Skeletal muscle cell (primary cell): ENCODE data around the gene PSMD8.
"Not testable (repeated sequence)": the region's sequence is repeated elsewhere in the genome, so short reads cannot be mapped to it uniquely, and the experiment has no call there.

Source experiments
- DNase-seq: peaks from one replicate; pipeline ENCODE4 v3.0.0-alpha.2; 2010; ENCODE audit warnings: low read depth
- H3K4me3 ChIP-seq: 2 replicates; pipeline ENCODE4 v1.5.1; 2011; ENCODE audit warnings: low read depth, mild to moderate bottlenecking, control low read depth, low read length, moderate library complexity

Gene PSMD8

GRCh38 chr19:38401148-38401547 is 26.8 kb downstream of the PSMD8 start:
- no peak overlapping the region for H3K4me3 ChIP-seq
- no peak for DNase-seq

- DNase-seq, result no peak
- H3K4me3 ChIP-seq, result peak overlapping the region; percentile 76
Measured at GRCh38 chr19:38402623-38402966, 28.2 kb downstream of the PSMD8 start.

- peak; percentile 80 for DNase-seq
- H3K4me3 ChIP-seq, result peak within 1 kb of the TSS; percentile 76
Measured at GRCh38 chr19:38402967-38403674, 28.8 kb downstream of the PSMD8 start, which contains the start of gene FAM98C. FAM98C (plus strand) TSS chr19:38403093; CDS start chr19:38403154, 61 bp downstream.

- no peak overlapping the region for H3K4me3 ChIP-seq
- no peak for DNase-seq
Measured at GRCh38 chr19:38404858-38405257, 30.5 kb downstream of the PSMD8 start.

- DNase-seq, result no peak
- no peak overlapping the region for H3K4me3 ChIP-seq
Measured at GRCh38 chr19:38405276-38405675, 30.9 kb downstream of the PSMD8 start.

- peak; percentile 31 for DNase-seq
- no peak overlapping the region for H3K4me3 ChIP-seq
Measured at GRCh38 chr19:38409631-38410133, 35.3 kb downstream of the PSMD8 start.

- H3K4me3 ChIP-seq, DNase-seq: not testable (repeated sequence)
Measured at GRCh38 chr19:38410407-38410806, 36.0 kb downstream of the PSMD8 start.

GRCh38 chr19:38411041-38411712 is 36.8 kb downstream of the PSMD8 start:
- H3K4me3 ChIP-seq, result no peak overlapping the region
- DNase-seq, result no peak

GRCh38 chr19:38411898-38412297 is 37.5 kb downstream of the PSMD8 start:
- DNase-seq, H3K4me3 ChIP-seq: not testable (repeated sequence)

- H3K4me3 ChIP-seq, result no peak overlapping the region
- DNase-seq, result no peak
Measured at GRCh38 chr19:38412491-38412890, 38.1 kb downstream of the PSMD8 start.

- no peak overlapping the region for H3K4me3 ChIP-seq
- no peak for DNase-seq
Measured at GRCh38 chr19:38412961-38413360, 38.6 kb downstream of the PSMD8 start.

GRCh38 chr19:38413416-38413815 is 39.0 kb downstream of the PSMD8 start:
- DNase-seq, result no peak
- H3K4me3 ChIP-seq, result no peak overlapping the region

- DNase-seq, result no peak
- no peak overlapping the region for H3K4me3 ChIP-seq
Measured at GRCh38 chr19:38417146-38417543, 42.8 kb downstream of the PSMD8 start.

- no peak for DNase-seq
- peak overlapping the region; percentile 15 for H3K4me3 ChIP-seq
Measured at GRCh38 chr19:38417544-38418506, 43.5 kb downstream of the PSMD8 start.

- no peak overlapping the region for H3K4me3 ChIP-seq
- DNase-seq, result no peak
Measured at GRCh38 chr19:38420935-38421334, 46.6 kb downstream of the PSMD8 start.

GRCh38 chr19:38421856-38422255 is 47.5 kb downstream of the PSMD8 start:
- DNase-seq, result no peak
- no peak overlapping the region for H3K4me3 ChIP-seq

GRCh38 chr19:38422438-38422837 is 48.1 kb downstream of the PSMD8 start:
- H3K4me3 ChIP-seq, result no peak overlapping the region

GRCh38 chr19:38424272-38424671 is 49.9 kb downstream of the PSMD8 start:
- no peak overlapping the region for H3K4me3 ChIP-seq
- no peak for DNase-seq

More at GRCh38 chr19:38422438-38422837, 48.1 kb downstream of the PSMD8 start:
- DNase-seq, result no peak

- DNase-seq, result no peak
- H3K4me3 ChIP-seq, result no peak overlapping the region
Measured at GRCh38 chr19:38425222-38425809, 50.9 kb downstream of the PSMD8 start.
